LNCaP clone FGC (cell line): ENCODE measurements around the gene FBXO3.
"Not testable (repeated sequence)": the region's sequence is repeated elsewhere in the genome, so short reads cannot be mapped to it uniquely, and the experiment has no call there.

Experiments
- DNase-seq: peaks from one replicate; pipeline ENCODE4 v3.0.0-alpha.2; 2011; ENCODE audit warnings: low read depth
- H3K4me3 ChIP-seq: 2 replicates; pipeline ENCODE4 v1.5.1; 2011; ENCODE audit warnings: mild to moderate bottlenecking, low read depth, low read length, control low read depth
- TF ChIP-seq, protein P1 (sequence below): IDR thresholded peaks from 2 replicates; pipeline ENCODE4 v1.5.1; 2012; ENCODE audit warnings: mild to moderate bottlenecking; ENCODE audit not compliant: control insufficient read depth, insufficient read depth; ENCODE audit errors: extremely low read depth

The FBXO3 gene

GRCh38 chr11:33797879-33798278 is 23.6 kb upstream of the FBXO3 start:
- TF ChIP-seq, protein P1, sequence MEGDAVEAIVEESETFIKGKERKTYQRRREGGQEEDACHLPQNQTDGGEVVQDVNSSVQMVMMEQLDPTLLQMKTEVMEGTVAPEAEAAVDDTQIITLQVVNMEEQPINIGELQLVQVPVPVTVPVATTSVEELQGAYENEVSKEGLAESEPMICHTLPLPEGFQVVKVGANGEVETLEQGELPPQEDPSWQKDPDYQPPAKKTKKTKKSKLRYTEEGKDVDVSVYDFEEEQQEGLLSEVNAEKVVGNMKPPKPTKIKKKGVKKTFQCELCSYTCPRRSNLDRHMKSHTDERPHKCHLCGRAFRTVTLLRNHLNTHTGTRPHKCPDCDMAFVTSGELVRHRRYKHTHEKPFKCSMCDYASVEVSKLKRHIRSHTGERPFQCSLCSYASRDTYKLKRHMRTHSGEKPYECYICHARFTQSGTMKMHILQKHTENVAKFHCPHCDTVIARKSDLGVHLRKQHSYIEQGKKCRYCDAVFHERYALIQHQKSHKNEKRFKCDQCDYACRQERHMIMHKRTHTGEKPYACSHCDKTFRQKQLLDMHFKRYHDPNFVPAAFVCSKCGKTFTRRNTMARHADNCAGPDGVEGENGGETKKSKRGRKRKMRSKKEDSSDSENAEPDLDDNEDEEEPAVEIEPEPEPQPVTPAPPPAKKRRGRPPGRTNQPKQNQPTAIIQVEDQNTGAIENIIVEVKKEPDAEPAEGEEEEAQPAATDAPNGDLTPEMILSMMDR, result no peak
- no peak overlapping the region for H3K4me3 ChIP-seq
- no peak for DNase-seq

- DNase-seq, result no peak
- no peak overlapping the region for H3K4me3 ChIP-seq
- TF ChIP-seq, protein P1, result no peak
Measured at GRCh38 chr11:33790040-33790439, 15.7 kb upstream of the FBXO3 start.

DNA sequence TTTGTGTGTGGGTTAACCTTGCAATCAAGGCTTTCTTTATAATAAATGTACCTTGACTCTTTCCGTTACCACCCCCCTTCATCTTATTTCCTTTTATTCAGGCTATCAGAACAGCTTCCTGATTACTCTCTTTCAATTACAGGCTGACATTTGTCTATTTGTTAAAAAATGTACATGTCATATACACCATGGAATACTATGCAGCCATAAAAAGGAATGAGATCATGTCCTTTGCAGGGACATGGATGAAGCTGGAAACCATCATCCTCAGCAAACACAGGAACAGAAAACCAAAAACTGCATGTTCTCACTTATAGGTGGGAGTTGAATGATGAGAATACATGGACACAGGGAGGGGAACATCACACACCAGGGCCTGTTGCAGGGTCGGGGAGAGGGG is 13.8 kb upstream of the FBXO3 start:
- DNase-seq, H3K4me3 ChIP-seq: not testable (repeated sequence)

- H3K4me3 ChIP-seq, result no peak overlapping the region
- TF ChIP-seq, protein P1, result no peak
- no peak for DNase-seq
Measured at GRCh38 chr11:33787076-33787475, 12.8 kb upstream of the FBXO3 start.

- no peak for DNase-seq
- TF ChIP-seq, protein P1, result no peak
- H3K4me3 ChIP-seq, result no peak overlapping the region
Measured at GRCh38 chr11:33785609-33786008, 11.3 kb upstream of the FBXO3 start.

GRCh38 chr11:33779849-33780528 is 5.7 kb upstream of the FBXO3 start:
- TF ChIP-seq, protein P1, result no peak
- H3K4me3 ChIP-seq, result no peak overlapping the region
- DNase-seq, result no peak

- H3K4me3 ChIP-seq, result no peak overlapping the region
- no peak for DNase-seq
- TF ChIP-seq, protein P1, result no peak
Measured at GRCh38 chr11:33778675-33779074, 4.4 kb upstream of the FBXO3 start.
